ENCODE measurements around the gene EEFSEC.

GRCh38 chr3:128293930-128294329 is 140.6 kb downstream of the EEFSEC start:
- TF ChIP-seq CTCF (IDR thresholded peaks at IDR 0.05) (no peak), POLR2A (IDR thresholded peaks at IDR 0.05) (no peak)
